ENCODE measurements around the gene DCDC2C. TPM values are rescaled to one million over a fixed set of nuclear protein-coding genes. Genes with fewer than 3 reads are reported as not detected.

DCDC2C gene
- total and polyA plus RNA-seq, 9 of the 15 experiments (the other 6 are each of a cell fraction or from before 2014, with no cell fraction given): not detected

GRCh38 chr2:3708576-3708975, 5.2 kb downstream of the DCDC2C start:
- CTCF ChIA-PET (ENCODE audit: low intra/inter-chr PET ratio): no interaction called here
- TF ChIP-seq ZBTB40 (IDR thresholded peaks at IDR 0.05) (no peak), ZBTB40 (CRISPR knock-in tag; IDR thresholded peaks at IDR 0.05) (no peak), ZFP36 (IDR thresholded peaks at IDR 0.05; ENCODE audit: low read depth, low read length, partially characterized antibody) (no peak), ZNF354B (CRISPR knock-in tag; IDR thresholded peaks at IDR 0.05) (no peak), FOXA1 (IDR thresholded peaks at IDR 0.05; ENCODE audit: borderline replicate concordance) (no peak), SRSF9 (IDR thresholded peaks at IDR 0.05; ENCODE audit: borderline replicate concordance, low read depth, low read length) (no peak), NFRKB (IDR thresholded peaks at IDR 0.05; ENCODE audit: low read depth) (no peak), ZBTB26 (CRISPR knock-in tag; IDR thresholded peaks at IDR 0.05) (no peak), HMGXB4 (CRISPR knock-in tag; IDR thresholded peaks at IDR 0.05) (no peak), TFE3 (CRISPR knock-in tag; IDR thresholded peaks at IDR 0.05) (no peak)

More at GRCh38 chr2:3708576-3708975, 5.2 kb downstream of the DCDC2C start:
- no peak for DNase-seq (ENCODE audit: extremely low read depth in 1 of 4, low spot score in 3 of 4)
- BruUV-seq (replicated peaks): no TSS peak
- no peak overlapping the region for H2AFZ ChIP-seq (ENCODE audit: low read depth, low read length)
- POLR2A ChIA-PET: interaction anchor here (1.4 kb wide), 1 partner anchor 8 kb away, joined by 3 read pairs; no protein-coding TSS in a partner anchor
- H4K20me1 ChIP-seq (replicated peaks; ENCODE audit: control insufficient read depth, insufficient read depth, low read length): no peaks in the 10 kb centered on the region
- no peaks in the 10 kb centered on the region for H3K9me1 ChIP-seq (ENCODE audit: control insufficient read depth, insufficient read depth, low read length)
- peaks cover 4 to 5% of the 10 kb centered on the region in 2 experiments; a peak in 2 of 5 replicates for H3K27me3 ChIP-seq (ENCODE audit: control insufficient read depth in 2 of 2, insufficient read depth in 2 of 2, low read length in 2 of 2)
- H3K4me2 ChIP-seq (ENCODE audit: insufficient read depth, low read length): no peak overlapping the region
- no peaks in the 10 kb centered on the region for H3K36me3 ChIP-seq (ENCODE audit: control insufficient read depth, insufficient read depth, low read length)
- WGBS (ENCODE audit: insufficient coverage, low coverage, missing lambda C conversion rate): 0% methylated on average over 4 of the region's 4 CpGs
- no peaks in the 10 kb centered on the region for H3K4me1 ChIP-seq (replicated peaks in 1 of 2; ENCODE audit: control insufficient read depth in 2 of 2, insufficient read depth in 2 of 2, low read length in 2 of 2)
- no peak overlapping the region for H3K27ac ChIP-seq (ENCODE audit: extremely low read depth, low read depth, low read length)
- no peak overlapping the region for H3K4me3 ChIP-seq
- FAIRE-seq: no peak
- intact Hi-C loops (cut with micrococcal nuclease): no loop called here
- H3K79me2 ChIP-seq (ENCODE audit: control insufficient read depth, insufficient read depth, low read length): no peaks in the 10 kb centered on the region
- ATAC-seq: no peak
- no peak overlapping the region for H3K9ac ChIP-seq (ENCODE audit: insufficient read depth in 1 of 2, low read depth in 2 of 2, low read length in 2 of 2)
- H3K9me3 ChIP-seq (replicated peaks; ENCODE audit: control insufficient read depth, insufficient read depth, low read depth, low read length): no peaks in the 10 kb centered on the region
- in situ Hi-C loops (cut with MboI): no loop called here
